Pons (tissue), 1 donor: ENCODE results near the gene PRR13.

ENCODE experiments used
- DNase-seq: peaks from one replicate; pipeline ENCODE4 v3.0.0-alpha.2; 2016; ENCODE audit warnings: low spot score

The PRR13 gene

DNA sequence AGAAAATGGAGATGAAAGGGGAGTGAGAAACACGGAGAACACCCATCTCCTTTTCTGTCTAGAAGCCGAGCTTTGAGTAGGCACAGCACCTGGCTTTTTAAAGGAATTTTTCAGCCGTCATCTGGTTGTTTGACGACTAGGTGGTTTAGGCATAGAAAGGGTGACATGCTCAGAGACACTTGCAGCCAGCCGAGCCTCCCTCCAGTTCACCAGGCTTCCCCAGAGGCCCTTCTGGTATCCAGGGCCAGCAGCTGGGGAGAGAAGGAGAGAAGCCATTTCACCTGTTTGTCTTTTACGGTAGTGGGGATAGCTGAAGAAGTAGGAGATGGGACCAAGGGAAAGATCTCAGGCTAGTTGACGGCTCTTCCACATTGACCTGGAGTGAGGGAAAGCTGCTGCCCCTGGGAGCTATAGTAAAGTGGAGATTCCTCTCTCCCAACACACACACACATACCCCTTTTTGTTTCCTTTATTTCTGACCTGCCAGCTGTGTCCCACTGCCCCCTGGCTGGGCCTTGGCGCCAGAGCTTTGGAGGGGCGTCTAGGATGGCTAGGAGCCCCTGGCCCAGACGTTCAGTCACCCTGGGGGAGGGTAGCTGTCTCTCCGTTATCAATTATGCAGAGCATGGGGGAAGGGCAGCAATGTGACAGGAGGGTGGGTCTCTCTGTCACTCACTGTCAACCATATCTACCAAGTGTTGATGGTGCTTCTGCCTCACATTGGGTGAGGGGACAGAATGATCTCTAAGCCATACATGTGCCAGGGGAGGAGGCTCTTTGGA, 52.3 kb downstream of the PRR13 start:
- DNase-seq: no peak
